A549 (cell line): Measurements from ENCODE around the gene DGKE. TPM values are rescaled to one million over a fixed set of nuclear protein-coding genes. Genes with fewer than 3 reads are reported as not detected.
A peak's percentile ranks its signal among the peaks of the same experiment; 100 is the strongest.

Experiments
- ATAC-seq, 2 experiments: fragments of 200-7000 bp in 1 of 2; fragments of >200 bp in 1 of 2; cut with Nextera tagmentation in 1 of 2; cut with Tn5 transposase in 1 of 2; 3 replicates each; pipeline versions ENCODE4 v1.8.0 to v1.9.1; 2018 to 2020; ENCODE audit warnings: mild to moderate bottlenecking in 1 of 2, moderate library complexity in 1 of 2
- CTCF ChIA-PET: fragments of 300-600 bp; sonication (Branson Sonifier 250); formaldehyde crosslinking; extraction: SDS; loops from one replicate; lab custom pipeline; 2021; ENCODE audit warnings: antibody characterized with exemption, inconsistent platforms; lab: Yijun Ruan, JAX
- POLR2A ChIA-PET: fragments of 350-600 bp; formaldehyde crosslinking; extraction: SDS; loops from one replicate; lab custom pipeline; 2021; ENCODE audit warnings: antibody characterized with exemption, inconsistent platforms; lab: Yijun Ruan, JAX
- DNase-seq, 2 experiments: peaks; one replicate each; pipeline versions ENCODE4 v3.0.0 to v3.0.0-alpha.2; 2011 to 2016; ENCODE audit warnings: low read depth in 1 of 2, low spot score in 1 of 2
- FAIRE-seq: peaks from 2 replicates; lab custom pipeline; 2011; peaks lifted over from hg19 to GRCh38; lab: Jason Lieb, UNC
- H3K27ac ChIP-seq, 2 experiments: fragments of >200 bp; sonication (Bioruptor Twin); formaldehyde crosslinking; 3 replicates each; pipeline ENCODE4 v1.5.1; 2016 to 2017
- H3K4me1 ChIP-seq: fragments of >200 bp; sonication (Bioruptor Twin); formaldehyde crosslinking; 3 replicates; pipeline ENCODE4 v1.6.1; 2016
- H3K4me2 ChIP-seq: fragments of >200 bp; sonication (Bioruptor Twin); formaldehyde crosslinking; 3 replicates; pipeline ENCODE4 v1.6.1; 2016
- H3K4me3 ChIP-seq: fragments of >200 bp; sonication (Bioruptor Twin); formaldehyde crosslinking; 3 replicates; pipeline ENCODE4 v1.5.1; 2016
- H3K9me3 ChIP-seq: fragments of >200 bp; sonication (Bioruptor Twin); formaldehyde crosslinking; 3 replicates; pipeline ENCODE4 v1.6.1; 2016
- BHLHE40 ChIP-seq: IDR thresholded peaks from 2 replicates; pipeline ENCODE4 v1.6.1; 2012; ENCODE audit warnings: low read depth, low read length, inconsistent platforms
- CBX8 ChIP-seq: fragments of 200-600 bp; sonication (generic); IDR thresholded peaks from 2 replicates; pipeline ENCODE4 v1.6.1; 2016
- CHD4 ChIP-seq: fragments of 200-600 bp; sonication (generic); IDR thresholded peaks from 2 replicates; pipeline ENCODE4 v1.6.1; 2016; ENCODE audit warnings: antibody characterized with exemption, mild to moderate bottlenecking, borderline replicate concordance
- CTCF ChIP-seq: fragments of >200 bp; sonication (Bioruptor Twin); formaldehyde crosslinking; IDR thresholded peaks from 3 replicates; pipeline ENCODE4 v1.5.1; 2016
- EHF ChIP-seq: fragments of 250-450 bp; sonication (Bioruptor Pico); IDR thresholded peaks from 2 replicates; pipeline ENCODE4 v1.5.0; 2020; ENCODE audit warnings: mild to moderate bottlenecking
- EP300 ChIP-seq, 2 experiments: fragments of >200 bp; sonication (Bioruptor Twin); formaldehyde crosslinking; IDR thresholded peaks; 2 replicates in 1 of 2; 3 replicates in 1 of 2; pipeline ENCODE4 v1.6.1; 2016 to 2017
- ESRRA ChIP-seq: fragments of 150-350 bp; IDR thresholded peaks from 2 replicates; pipeline ENCODE4 v1.6.1; 2014; ENCODE audit warnings: mild to moderate bottlenecking, low read length, borderline replicate concordance
- FOSL2 ChIP-seq, 2 experiments: fragments of 450-650 bp in 1 of 2; fragments of >200 bp in 1 of 2; sonication (Bioruptor Twin) in 1 of 2; formaldehyde crosslinking; IDR thresholded peaks; 2 replicates each; pipeline versions ENCODE4 v1.5.0 to v1.6.1; 2016 to 2020; ENCODE audit warnings: mild to moderate bottlenecking in 1 of 2, moderate library complexity in 1 of 2
- HDAC2 ChIP-seq: fragments of 200-600 bp; sonication (generic); IDR thresholded peaks from 2 replicates; pipeline ENCODE4 v1.6.1; 2016
- HEYL ChIP-seq: fragments of 250-450 bp; sonication (Bioruptor Pico); IDR thresholded peaks from 2 replicates; pipeline ENCODE4 v1.8.0; 2021; ENCODE audit warnings: mild to moderate bottlenecking, moderate library complexity
- HOXB13 ChIP-seq: fragments of 250-450 bp; sonication (Bioruptor Pico); IDR thresholded peaks from 2 replicates; pipeline ENCODE4 v1.5.0; 2020; ENCODE audit warnings: low read depth, mild to moderate bottlenecking, moderate library complexity
- KDM1A ChIP-seq: fragments of 200-600 bp; sonication (generic); IDR thresholded peaks from 2 replicates; pipeline ENCODE4 v1.6.1; 2016; ENCODE audit warnings: low read depth, mild to moderate bottlenecking
- MAFK ChIP-seq: fragments of 450-650 bp; IDR thresholded peaks from 2 replicates; pipeline ENCODE4 v1.6.1; 2014; ENCODE audit not compliant: partially characterized antibody
- NFE2L2 ChIP-seq: fragments of 150-350 bp; conservative IDR thresholded peaks from 2 replicates; pipeline ENCODE4 v1.6.1; 2014; ENCODE audit warnings: low read length
- RCOR1 ChIP-seq: fragments of 150-350 bp; IDR thresholded peaks from 2 replicates; pipeline ENCODE4 v1.6.1; 2014; ENCODE audit warnings: antibody characterized with exemption, low read length, low read depth
- SMC3 ChIP-seq: fragments of >200 bp; sonication (Bioruptor Twin); formaldehyde crosslinking; IDR thresholded peaks from 3 replicates; pipeline ENCODE4 v1.6.1; 2018; ENCODE audit warnings: inconsistent platforms
- TFCP2L1 ChIP-seq: fragments of 250-450 bp; sonication (Bioruptor Pico); IDR thresholded peaks from 2 replicates; pipeline ENCODE4 v1.5.0; 2021; ENCODE audit warnings: mild to moderate bottlenecking
- USF2 ChIP-seq: fragments of 450-650 bp; IDR thresholded peaks from 2 replicates; pipeline ENCODE4 v1.6.1; 2014; ENCODE audit warnings: antibody characterized with exemption
- ZC3H11A ChIP-seq: fragments of 450-650 bp; IDR thresholded peaks from 2 replicates; pipeline ENCODE4 v1.6.1; 2014; ENCODE audit warnings: antibody characterized with exemption, mild to moderate bottlenecking
- WGBS: methylation state at CpG from one replicate; pipeline ENCODE4 v1.1.6; 2017; ENCODE audit errors: missing lambda C conversion rate; 5-methylcytosine and 5-hydroxymethylcytosine counted together
- polyA plus RNA-seq, 4 experiments: library from polyadenylated mRNA; depleted of rRNA in 3 of 4; stranded (reverse); fragments of >200 nt; fragmentation: RNase III in 1 of 4; extraction: RNeasy Plus Mini Kit Qiagen cat#74134 plus additional on column Dnase treatment in 1 of 4; gene quantifications; 2 replicates in 3 of 4; 3 replicates in 1 of 4; pipeline ENCODE4 v1.2.3, GENCODE V29; 2011 to 2017
- TF ChIP-seq, protein P1 (sequence below): IDR thresholded peaks from 2 replicates; pipeline ENCODE4 v1.6.1; 2012
- TF ChIP-seq, protein P2 (sequence below): fragments of 150-350 bp; IDR thresholded peaks from 2 replicates; pipeline ENCODE4 v1.6.1; 2014; ENCODE audit warnings: low read depth, mild to moderate bottlenecking, low read length

Gene DGKE
- polyA plus RNA-seq, 2 of the 4 experiments (the other 2 are of a cell fraction): 3.4 to 4.6 TPM

DNA sequence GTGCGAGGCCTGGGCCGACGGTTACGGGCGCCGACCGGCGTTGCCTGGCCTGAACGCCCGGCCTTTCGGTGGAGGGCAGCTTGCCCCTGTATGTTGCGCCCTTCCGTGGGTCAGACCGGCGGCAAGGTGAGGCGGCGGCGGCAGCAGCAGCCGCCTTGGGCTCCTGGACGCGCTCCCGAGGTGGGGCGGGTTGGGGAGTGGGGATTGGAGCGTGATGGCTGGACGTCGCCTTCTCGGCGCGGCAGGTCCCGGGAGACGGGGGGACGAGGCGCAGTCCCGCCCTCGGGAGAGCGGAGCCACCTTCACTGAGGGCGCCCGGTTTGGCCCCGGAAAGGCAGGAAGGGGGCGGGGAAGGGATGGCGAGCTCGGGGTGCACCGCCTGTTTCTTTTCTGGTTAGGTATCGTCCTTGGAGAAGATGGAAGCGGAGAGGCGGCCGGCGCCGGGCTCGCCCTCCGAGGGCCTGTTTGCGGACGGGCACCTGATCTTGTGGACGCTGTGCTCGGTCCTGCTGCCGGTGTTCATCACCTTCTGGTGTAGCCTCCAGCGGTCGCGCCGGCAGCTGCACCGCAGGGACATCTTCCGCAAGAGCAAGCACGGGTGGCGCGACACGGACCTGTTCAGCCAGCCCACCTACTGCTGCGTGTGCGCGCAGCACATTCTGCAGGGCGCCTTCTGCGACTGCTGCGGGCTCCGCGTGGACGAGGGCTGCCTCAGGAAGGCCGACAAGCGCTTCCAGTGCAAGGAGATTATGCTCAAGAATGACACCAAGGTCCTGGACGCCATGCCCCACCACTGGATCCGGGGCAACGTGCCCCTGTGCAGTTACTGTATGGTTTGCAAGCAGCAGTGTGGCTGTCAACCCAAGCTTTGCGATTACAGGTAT, 671 bp downstream of the DGKE start (continued):
- no peak for TF ChIP-seq HEYL (CRISPR knock-in tag)

GRCh38 chr17:56835264-56835585, 1.3 kb downstream of the DGKE start:
- ChIA-PET POLR2A (interaction anchor here (1.8 to 4.5 kb wide), 2 partner anchors 16 to 79 kb away, joined by 8 to 33 read pairs; partner anchors contain the start of gene TRIM25), CTCF (interaction anchor here (0.7 to 9.5 kb wide), 9 partner anchors 11 to 105 kb away, joined by 3 to 65 read pairs (median 4); no protein-coding TSS in a partner anchor)
- H3K9me3 ChIP-seq: no peaks in the 10 kb centered on the region
- H3K4me2 ChIP-seq: peak overlapping the region; percentile 89
- 88% methylated on average over 7 of the region's 7 CpGs for WGBS
- no peak for FAIRE-seq
- TF ChIP-seq CTCF (no peak), CHD4 (no peak), EHF (CRISPR knock-in tag) (no peak), HOXB13 (CRISPR knock-in tag) (no peak)
- TF ChIP-seq, all 56 proteins: peak for 0
- ATAC-seq: no peak
- Histone ChIP-seq H3K4me1 (peaks cover 25% of the 10 kb centered on the region), H3K27ac (no peak overlapping the region), H3K4me3 (peak overlapping the region; percentile 85)
- no peak for DNase-seq

- TF ChIP-seq MAFK (no peak), NFE2L2 (no peak), ESRRA (no peak), TFCP2L1 (CRISPR knock-in tag) (no peak), CBX8 (no peak), KDM1A (no peak)
- TF ChIP-seq, protein P1, sequence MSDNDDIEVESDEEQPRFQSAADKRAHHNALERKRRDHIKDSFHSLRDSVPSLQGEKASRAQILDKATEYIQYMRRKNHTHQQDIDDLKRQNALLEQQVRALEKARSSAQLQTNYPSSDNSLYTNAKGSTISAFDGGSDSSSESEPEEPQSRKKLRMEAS: no peak
- TF ChIP-seq, protein P2, sequence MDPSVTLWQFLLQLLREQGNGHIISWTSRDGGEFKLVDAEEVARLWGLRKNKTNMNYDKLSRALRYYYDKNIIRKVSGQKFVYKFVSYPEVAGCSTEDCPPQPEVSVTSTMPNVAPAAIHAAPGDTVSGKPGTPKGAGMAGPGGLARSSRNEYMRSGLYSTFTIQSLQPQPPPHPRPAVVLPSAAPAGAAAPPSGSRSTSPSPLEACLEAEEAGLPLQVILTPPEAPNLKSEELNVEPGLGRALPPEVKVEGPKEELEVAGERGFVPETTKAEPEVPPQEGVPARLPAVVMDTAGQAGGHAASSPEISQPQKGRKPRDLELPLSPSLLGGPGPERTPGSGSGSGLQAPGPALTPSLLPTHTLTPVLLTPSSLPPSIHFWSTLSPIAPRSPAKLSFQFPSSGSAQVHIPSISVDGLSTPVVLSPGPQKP: no peak
- DNase-seq (no peak), ATAC-seq (no peak), FAIRE-seq (no peak)
- H3K4me1 ChIP-seq: peaks cover 12% of the 10 kb centered on the region; the same call in 1 of the 3 replicates
- ChIA-PET CTCF (interaction anchor here (0.6 to 9.5 kb wide), 6 partner anchors 18 to 1451 kb away, joined by 3 to 65 read pairs (median 4); no protein-coding TSS in a partner anchor), POLR2A (no interaction called here)
- no peak overlapping the region for H3K4me2 ChIP-seq
- WGBS: 89% methylated on average over 3 of the region's 3 CpGs
- no peaks in the 10 kb centered on the region for H3K9me3 ChIP-seq
- no peak overlapping the region for H3K4me3 ChIP-seq
- H3K27ac ChIP-seq: no peak overlapping the region
These were observed 4.7 kb downstream of the DGKE start for GRCh38 chr17:56838687-56839086.

DNA sequence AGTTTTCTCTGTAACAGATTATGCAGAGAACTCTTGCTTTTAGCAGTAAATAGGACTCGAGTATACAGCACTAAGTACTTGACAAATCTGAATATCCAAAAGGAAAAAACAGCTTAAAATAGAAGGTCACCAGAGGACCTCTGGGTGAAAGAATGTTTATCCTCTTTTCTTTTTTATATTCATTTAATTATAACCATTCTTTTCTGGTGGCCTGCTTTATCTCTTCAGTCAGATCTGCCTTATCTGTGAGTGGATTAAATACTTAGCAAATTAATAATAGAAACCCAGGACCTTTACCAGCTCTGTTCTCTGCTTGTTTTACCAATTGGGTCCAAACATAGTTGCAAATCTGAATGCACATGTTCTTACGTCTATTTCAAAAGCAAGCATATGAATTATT, 8.6 kb downstream of the DGKE start:
- CTCF ChIA-PET: interaction anchor here (0.6 to 1.5 kb wide), 3 partner anchors 23 to 154 kb away, joined by 4 to 8 read pairs (median 4); no protein-coding TSS in a partner anchor
- no peak overlapping the region for H3K27ac ChIP-seq
- FAIRE-seq (no peak), DNase-seq (no peak), ATAC-seq (no peak)
- POLR2A ChIA-PET: interaction anchor here (1.4 kb wide), 1 partner anchor 9 kb away, joined by 6 read pairs; the partner anchor contains the start of genes C17orf67 and DGKE
- no peak overlapping the region for H3K4me2 ChIP-seq
- H3K4me1 ChIP-seq: no peaks in the 10 kb centered on the region
- TF ChIP-seq EP300 (IDR thresholded peaks at IDR 0.05): no peak
- no peak for TF ChIP-seq FOSL2 (IDR thresholded peaks at IDR 0.05)
- TF ChIP-seq FOSL2 (CRISPR knock-in tag; IDR thresholded peaks at IDR 0.05): no peak
- TF ChIP-seq USF2: no peak
- TF ChIP-seq MAFK: no peak
- TF ChIP-seq HDAC2: no peak
- TF ChIP-seq SMC3: no peak
- no peak for TF ChIP-seq BHLHE40
- TF ChIP-seq RCOR1: no peak
- TF ChIP-seq NFE2L2: no peak
- no peak for TF ChIP-seq ZC3H11A
- H3K4me3 ChIP-seq: no peak overlapping the region
- no peaks in the 10 kb centered on the region for H3K9me3 ChIP-seq
- 82% methylated on average over 2 of the region's 2 CpGs for WGBS
